ENCODE data around the gene DNAH7. TPM values are rescaled to one million over a fixed set of nuclear protein-coding genes. Genes with fewer than 3 reads are reported as not detected.

The DNAH7 gene
- total and polyA plus RNA-seq, 2 donors (not counting 3 experiments of a cell fraction or from before 2014, with no cell fraction given) = 0.15 to 0.24 TPM

DNA sequence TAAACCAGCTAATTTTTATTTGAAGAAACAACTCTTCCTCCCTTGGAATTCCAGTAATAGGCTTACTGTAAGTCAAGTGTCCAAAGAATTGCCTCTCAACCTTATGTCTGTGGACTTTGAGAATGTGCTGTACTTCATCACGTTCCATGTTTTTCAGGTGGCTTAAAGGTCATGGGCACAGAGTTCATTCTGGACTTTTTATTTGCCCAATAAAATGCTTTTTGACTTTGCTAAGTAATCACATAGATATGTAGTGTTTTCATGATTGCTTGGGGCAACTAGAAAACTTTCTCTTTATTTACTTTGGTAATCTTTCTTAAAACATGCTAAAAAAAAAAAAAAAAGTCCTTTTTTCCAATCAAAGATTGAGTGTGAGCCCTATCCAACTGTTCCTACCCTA, 10.4 kb upstream of the DNAH7 start:
- H3K4me2 ChIP-seq (ENCODE audit: insufficient read depth, low read length) = no peak overlapping the region
- H3K79me2 ChIP-seq (ENCODE audit: control insufficient read depth, insufficient read depth, low read length) = no peaks in the 10 kb centered on the region
- no peaks in the 10 kb centered on the region for H3K9me3 ChIP-seq (replicated peaks; ENCODE audit: control insufficient read depth, insufficient read depth, low read length)
- dilution Hi-C loops (cut with MboI; ENCODE audit: extremely low pct_ligation_motif_present, low sequenced_read_pairs) (no loop called here), intact Hi-C loops (cut with micrococcal nuclease) (loop anchor here (2.0 kb wide), 3 partner anchors 258 to 680 kb away; no protein-coding TSS in a partner anchor)
- DNase-seq (ENCODE audit: low read depth, low spot score) (no peak), FAIRE-seq (no peak)
- no peaks in the 10 kb centered on the region for H3K36me3 ChIP-seq (ENCODE audit: control insufficient read depth in 2 of 2, extremely low read depth in 1 of 2, insufficient read depth in 2 of 2, low read length in 2 of 2)
- no peak for TF ChIP-seq FOS (IDR thresholded peaks at IDR 0.05; ENCODE audit: borderline replicate concordance, insufficient read depth, low read length)
- TF ChIP-seq POLR2A (IDR thresholded peaks at IDR 0.05; ENCODE audit: low read depth, low read length) = no peak
- TF ChIP-seq GATA2 (IDR thresholded peaks at IDR 0.05; ENCODE audit: insufficient read depth, insufficient read length, low read depth, low read length) = no peak
- TF ChIP-seq, protein P1, sequence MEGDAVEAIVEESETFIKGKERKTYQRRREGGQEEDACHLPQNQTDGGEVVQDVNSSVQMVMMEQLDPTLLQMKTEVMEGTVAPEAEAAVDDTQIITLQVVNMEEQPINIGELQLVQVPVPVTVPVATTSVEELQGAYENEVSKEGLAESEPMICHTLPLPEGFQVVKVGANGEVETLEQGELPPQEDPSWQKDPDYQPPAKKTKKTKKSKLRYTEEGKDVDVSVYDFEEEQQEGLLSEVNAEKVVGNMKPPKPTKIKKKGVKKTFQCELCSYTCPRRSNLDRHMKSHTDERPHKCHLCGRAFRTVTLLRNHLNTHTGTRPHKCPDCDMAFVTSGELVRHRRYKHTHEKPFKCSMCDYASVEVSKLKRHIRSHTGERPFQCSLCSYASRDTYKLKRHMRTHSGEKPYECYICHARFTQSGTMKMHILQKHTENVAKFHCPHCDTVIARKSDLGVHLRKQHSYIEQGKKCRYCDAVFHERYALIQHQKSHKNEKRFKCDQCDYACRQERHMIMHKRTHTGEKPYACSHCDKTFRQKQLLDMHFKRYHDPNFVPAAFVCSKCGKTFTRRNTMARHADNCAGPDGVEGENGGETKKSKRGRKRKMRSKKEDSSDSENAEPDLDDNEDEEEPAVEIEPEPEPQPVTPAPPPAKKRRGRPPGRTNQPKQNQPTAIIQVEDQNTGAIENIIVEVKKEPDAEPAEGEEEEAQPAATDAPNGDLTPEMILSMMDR (IDR thresholded peaks at IDR 0.05; ENCODE audit: extremely low read depth in 1 of 2, insufficient read depth in 1 of 2, low read depth in 1 of 2, low read length in 2 of 2) = no peak
- TF ChIP-seq, protein P2, sequence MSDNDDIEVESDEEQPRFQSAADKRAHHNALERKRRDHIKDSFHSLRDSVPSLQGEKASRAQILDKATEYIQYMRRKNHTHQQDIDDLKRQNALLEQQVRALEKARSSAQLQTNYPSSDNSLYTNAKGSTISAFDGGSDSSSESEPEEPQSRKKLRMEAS (IDR thresholded peaks at IDR 0.05; ENCODE audit: insufficient read depth, insufficient read length) = no peak
- TF ChIP-seq EZH2 (IDR thresholded peaks at IDR 0.05; ENCODE audit: borderline replicate concordance, low read depth, low read length, severe bottlenecking) = no peak
- no peak for TF ChIP-seq POLR2AphosphoS5 (IDR thresholded peaks at IDR 0.05; ENCODE audit: insufficient read depth, low read depth, low read length)
- no peak for TF ChIP-seq MYC (IDR thresholded peaks at IDR 0.05; ENCODE audit: low read depth, low read length)
- TF ChIP-seq JUN (IDR thresholded peaks at IDR 0.05; ENCODE audit: borderline replicate concordance, insufficient read depth, insufficient read length, low read depth) = no peak
- ChIA-PET POLR2A (interaction anchor here (0.6 kb wide), 1 partner anchor 207 kb away, joined by 3 read pairs; no protein-coding TSS in a partner anchor), CTCF (interaction anchor here (1.1 to 5.2 kb wide), 33 partner anchors 8 to 688 kb away, joined by 3 to 93 read pairs (median 7); partner anchors contain the start of genes DNAH7 and STK17B)
- H3K4me1 ChIP-seq (ENCODE audit: control insufficient read depth, extremely low read depth, insufficient read depth, low read length) = no peaks in the 10 kb centered on the region
- no peaks in the 10 kb centered on the region for H4K20me1 ChIP-seq (replicated peaks; ENCODE audit: control insufficient read depth, extremely low read depth, insufficient read depth, low read length)
- H3K9me1 ChIP-seq (replicated peaks; ENCODE audit: control insufficient read depth, extremely low read depth, insufficient read depth, low read length) = no peaks in the 10 kb centered on the region
- no peak overlapping the region for H2AFZ ChIP-seq (ENCODE audit: low read depth, low read length)
- BruUV-seq (replicated peaks) = no TSS peak
- no peak overlapping the region for H3K27ac ChIP-seq (ENCODE audit: insufficient read depth, low read depth, low read length)
- no peak overlapping the region for H3K4me3 ChIP-seq (replicated peaks in 1 of 3; ENCODE audit: insufficient read depth in 1 of 3, low read depth in 1 of 3, low read length in 3 of 3)
- H3K9ac ChIP-seq (replicated peaks; ENCODE audit: extremely low read depth, insufficient read depth, low read length) = no peak overlapping the region
- H3K27me3 ChIP-seq (ENCODE audit: control insufficient read depth in 2 of 2, insufficient read depth in 2 of 2, low read length in 2 of 2) = no peaks in the 10 kb centered on the region
